Stimulated activated CD4-positive, alpha-beta T cell treated with anti-CD3 and anti-CD28 coated beads, Interleukin-2, amount 100 ng/mL, for 48 hours (primary cell): ENCODE measurements around the gene ZYG11B.
"Not testable (repeated sequence)": the region's sequence is repeated elsewhere in the genome, so short reads cannot be mapped to it uniquely, and the experiment has no call there.

Source experiments
- DNase-seq, 2 donors: peaks; one replicate each; pipeline ENCODE4 v3.0.0-alpha.2; 2020

ZYG11B gene

DNA sequence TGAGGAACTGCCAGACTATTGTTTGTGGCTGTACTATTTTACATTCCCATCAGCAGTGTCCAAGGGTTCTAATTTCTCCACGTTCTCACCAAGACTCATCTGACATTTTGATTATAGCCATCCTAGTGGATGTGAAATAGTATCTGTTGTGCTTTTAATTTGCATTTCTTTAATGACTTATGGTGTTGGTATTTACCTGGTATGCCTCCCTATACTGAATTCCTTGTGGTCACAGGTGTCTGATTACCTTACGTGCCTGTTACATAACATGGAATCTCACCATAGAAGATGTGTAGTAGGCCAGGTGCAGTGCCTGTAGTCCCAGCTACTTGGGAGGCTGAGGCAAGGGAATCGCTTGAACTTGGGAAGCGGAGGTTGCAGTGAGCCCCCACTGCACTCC, 129.8 kb downstream of the ZYG11B start:
- DNase-seq = no peak

DNA sequence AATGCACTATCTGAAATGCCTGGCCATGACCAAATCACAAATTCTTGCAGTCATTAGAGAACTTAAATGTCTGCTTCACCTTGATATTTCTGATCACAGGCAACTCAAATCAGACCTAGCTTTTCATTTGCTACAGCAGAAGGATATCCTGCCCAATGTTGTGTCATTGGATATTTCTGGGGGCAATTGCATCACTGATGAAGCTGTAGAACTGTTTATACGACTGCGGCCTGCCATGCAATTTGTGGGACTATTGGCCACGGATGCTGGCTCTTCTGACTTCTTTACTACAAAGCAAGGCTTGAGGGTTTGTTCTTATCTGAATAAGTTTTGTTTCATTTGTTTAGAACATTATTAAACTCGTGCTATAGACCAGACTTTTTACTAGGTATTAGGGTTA, 131.2 kb downstream of the ZYG11B start:
- no peak for DNase-seq

DNA sequence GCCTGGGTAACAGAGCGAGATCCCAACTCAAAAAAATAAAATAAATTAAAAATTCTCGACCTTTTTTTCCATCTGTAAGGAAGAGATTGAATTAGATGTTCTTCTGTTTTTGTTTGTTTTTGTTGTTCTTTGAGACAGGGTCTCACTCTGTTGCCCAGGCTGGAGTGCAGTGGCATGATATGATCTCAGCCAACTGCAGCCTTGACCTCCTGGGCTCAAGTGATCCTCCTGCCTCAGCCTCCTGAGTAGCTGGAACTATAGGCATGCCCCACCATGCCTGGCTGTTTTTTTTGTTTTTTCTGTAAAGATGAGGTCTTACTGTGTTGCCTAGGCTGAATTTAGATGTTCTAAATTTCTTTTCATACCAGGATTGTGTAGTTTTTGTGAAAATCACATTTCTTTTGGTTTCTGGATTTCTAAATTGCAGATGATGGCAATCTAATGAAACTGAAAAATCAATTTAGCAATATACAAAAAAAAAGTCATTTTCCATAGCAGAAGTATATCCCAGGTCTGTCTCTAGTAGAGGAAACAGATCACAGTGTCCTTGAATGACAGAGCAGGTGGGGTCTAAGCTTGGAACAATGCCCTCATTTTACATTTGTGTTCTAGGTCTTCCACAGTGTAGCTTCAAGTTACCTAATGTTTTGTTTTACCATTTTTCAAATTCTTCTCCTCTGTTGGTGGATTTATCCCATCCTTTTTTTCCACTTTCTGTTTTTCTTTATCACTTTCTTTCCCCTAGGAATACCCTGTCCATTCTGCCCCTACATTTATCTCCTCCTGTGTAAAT, 136.6 kb downstream of the ZYG11B start:
- no peak for DNase-seq

DNA sequence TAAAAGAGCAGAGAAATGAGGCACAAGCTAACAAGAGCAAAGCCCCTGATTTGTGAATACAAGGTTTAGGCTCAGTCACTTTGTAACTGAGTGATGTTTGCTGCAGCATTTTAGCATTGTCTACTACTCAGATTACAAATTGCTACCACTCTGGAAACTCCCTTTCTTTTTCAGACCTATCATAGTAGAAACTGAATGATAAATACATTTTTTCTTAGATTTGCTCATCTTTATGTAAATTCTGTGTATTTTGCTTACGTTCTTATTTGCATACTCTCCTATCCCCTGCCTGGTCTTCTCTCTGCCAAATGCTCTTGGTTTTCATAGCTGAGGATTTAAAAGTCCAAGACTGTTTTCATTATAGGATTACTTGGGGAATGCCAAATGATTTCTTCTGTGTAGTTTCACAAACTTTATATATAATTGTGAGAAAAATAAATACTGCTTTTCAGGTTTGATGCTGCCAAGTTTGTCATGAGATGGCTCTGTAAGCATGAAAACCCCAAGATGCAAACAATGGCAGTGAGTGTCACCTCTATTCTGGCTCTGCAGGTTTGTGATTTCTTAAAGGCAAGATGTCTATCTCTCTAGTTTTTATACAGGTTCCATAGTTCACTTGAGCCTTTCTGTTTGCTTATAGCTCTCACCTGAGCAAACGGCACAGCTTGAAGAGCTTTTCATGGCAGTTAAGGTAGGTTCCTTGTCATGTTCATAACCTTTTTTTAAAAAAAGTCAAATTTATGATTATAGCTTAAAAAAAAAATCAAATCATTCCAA, 141.0 kb downstream of the ZYG11B start:
- no peak for DNase-seq

DNA sequence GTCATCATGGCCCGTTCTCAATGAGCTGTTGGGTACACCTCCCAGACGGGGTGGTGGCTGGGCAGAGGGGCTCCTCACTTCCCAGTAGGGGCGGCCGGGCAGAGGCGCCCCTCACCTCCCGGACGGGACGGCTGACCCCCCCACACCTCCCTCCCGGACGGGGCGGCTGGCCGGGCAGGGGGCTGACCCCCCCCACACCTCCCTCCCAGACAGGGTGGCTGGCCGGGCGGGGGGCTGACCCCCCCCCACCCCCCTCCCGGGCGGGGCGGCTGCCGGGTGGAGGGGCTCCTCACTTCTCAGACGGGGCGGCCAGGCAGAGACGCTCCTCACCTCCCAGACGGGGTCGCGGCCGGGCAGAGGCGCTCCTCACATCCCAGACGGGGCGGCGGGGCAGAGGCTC, 143.5 kb downstream of the ZYG11B start:
- DNase-seq = not testable (repeated sequence)

DNA sequence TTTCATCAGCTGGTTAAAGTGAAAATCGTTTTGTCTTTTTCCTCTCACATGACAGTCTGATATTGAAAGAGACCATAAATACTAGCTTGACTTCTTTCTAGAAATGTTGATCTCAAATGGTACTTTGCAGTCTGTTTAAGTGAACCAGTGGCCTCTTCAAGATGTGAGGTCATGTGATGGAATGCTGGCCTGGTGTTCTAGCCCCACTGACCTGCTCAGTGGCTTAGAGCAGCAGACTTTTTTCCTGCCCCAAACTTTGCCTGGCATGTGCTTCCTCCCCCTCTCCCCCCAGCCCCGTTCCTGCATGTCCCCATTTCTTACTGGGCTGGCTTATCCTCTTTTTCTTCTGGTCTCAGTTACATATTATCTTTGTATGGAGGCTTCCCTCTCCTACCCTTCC, 150.6 kb downstream of the ZYG11B start:
- no peak for DNase-seq
